GM23338 (cell line): ENCODE measurements around the gene TEX26. TPM values are rescaled to one million over a fixed set of nuclear protein-coding genes. Genes with fewer than 3 reads are reported as not detected.

Experiments used
- ATAC-seq: fragments of 200-7000 bp; cut with Tn5 transposase; 3 replicates; pipeline ENCODE4 v1.9.1; 2020
- DNase-seq: peaks from one replicate; pipeline ENCODE4 v3.0.0-alpha.2; 2015; ENCODE audit warnings: low spot score
- H2AFZ ChIP-seq: fragments of 200-600 bp; sonication (generic); 2 replicates; pipeline ENCODE4 v1.8.0; 2016; ENCODE audit warnings: antibody characterized with exemption, mild to moderate bottlenecking, moderate library complexity
- H3F3A ChIP-seq: fragments of 200-600 bp; sonication (generic); replicated peaks from 2 replicates; pipeline ENCODE4 v1.8.0; 2017; ENCODE audit warnings: antibody characterized with exemption, mixed run types, low read depth
- H3K27ac ChIP-seq: fragments of 200-600 bp; sonication (generic); 2 replicates; pipeline ENCODE4 v1.6.1; 2016; ENCODE audit warnings: low read depth
- H3K27me3 ChIP-seq: fragments of 200-600 bp; sonication (generic); 2 replicates; pipeline ENCODE4 v1.8.0; 2016; ENCODE audit warnings: mild to moderate bottlenecking, mixed run types, moderate library complexity; ENCODE audit not compliant: insufficient read depth
- H3K36me3 ChIP-seq: fragments of 200-600 bp; sonication (generic); 2 replicates; pipeline ENCODE4 v1.8.0; 2016; ENCODE audit warnings: mild to moderate bottlenecking; ENCODE audit not compliant: insufficient read depth
- H3K4me1 ChIP-seq: fragments of 200-600 bp; sonication (generic); 2 replicates; pipeline ENCODE4 v1.8.0; 2016; ENCODE audit warnings: mild to moderate bottlenecking, moderate library complexity; ENCODE audit not compliant: insufficient read depth
- H3K4me2 ChIP-seq: fragments of 200-600 bp; sonication (generic); 2 replicates; pipeline ENCODE4 v1.7.1; 2017; ENCODE audit warnings: mixed run types
- H3K4me3 ChIP-seq: fragments of 200-600 bp; sonication (generic); 2 replicates; pipeline ENCODE4 v1.6.1; 2016; ENCODE audit warnings: mixed run types
- H3K79me2 ChIP-seq: fragments of 200-600 bp; sonication (generic); replicated peaks from 2 replicates; pipeline ENCODE4 v1.8.0; 2017; ENCODE audit warnings: mild to moderate bottlenecking; ENCODE audit not compliant: insufficient read depth
- H3K9me2 ChIP-seq: fragments of 200-600 bp; sonication (generic); 2 replicates; pipeline ENCODE4 v1.8.0; 2017; ENCODE audit not compliant: insufficient read depth
- H4K20me1 ChIP-seq: fragments of 200-600 bp; sonication (generic); replicated peaks from 2 replicates; pipeline ENCODE4 v1.8.0; 2017; ENCODE audit warnings: mild to moderate bottlenecking; ENCODE audit not compliant: insufficient read depth
- H3K27ac Mint-ChIP-seq: 2 replicates; pipeline ENCODE4 v1.8.0; 2020; ENCODE audit warnings: inconsistent platforms, mild to moderate bottlenecking, moderate library complexity, mixed read lengths
- H3K27me3 Mint-ChIP-seq: 3 replicates; pipeline ENCODE4 v1.8.0; 2022; ENCODE audit warnings: low read depth, mild to moderate bottlenecking, moderate library complexity, mixed read lengths, inconsistent platforms; ENCODE audit not compliant: insufficient read depth, poor library complexity
- H3K36me3 Mint-ChIP-seq: 3 replicates; pipeline ENCODE4 v1.8.0; 2021; ENCODE audit warnings: low read depth, mild to moderate bottlenecking, inconsistent platforms, moderate library complexity, mixed read lengths
- H3K4me1 Mint-ChIP-seq: 3 replicates; pipeline ENCODE4 v1.8.0; 2020; ENCODE audit warnings: mild to moderate bottlenecking, inconsistent platforms, mixed read lengths
- H3K4me3 Mint-ChIP-seq: 3 replicates; pipeline ENCODE4 v1.8.0; 2021; ENCODE audit warnings: moderate library complexity, mild to moderate bottlenecking, inconsistent platforms, mixed read lengths
- H3K9me3 Mint-ChIP-seq: 3 replicates; pipeline ENCODE4 v1.8.0; 2020; ENCODE audit warnings: moderate library complexity, mild to moderate bottlenecking, inconsistent platforms, mixed read lengths
- CREB1 ChIP-seq: fragments of 250-450 bp; sonication (Bioruptor Pico); IDR thresholded peaks from 2 replicates; pipeline ENCODE4 v1.5.0; 2020; ENCODE audit warnings: low read depth, mild to moderate bottlenecking, moderate library complexity
- NANOG ChIP-seq: IDR thresholded peaks from 2 replicates; pipeline ENCODE4 v1.6.1; 2016; ENCODE audit warnings: antibody characterized with exemption, borderline replicate concordance
- POLR2AphosphoS5 ChIP-seq: IDR thresholded peaks from 2 replicates; pipeline ENCODE4 v1.6.1; 2016; ENCODE audit warnings: antibody characterized with exemption, low read depth
- STAT1 ChIP-seq: IDR thresholded peaks from one replicate; pipeline ENCODE4 v1.6.1; 2016; ENCODE audit warnings: antibody characterized with exemption; ENCODE audit not compliant: unreplicated experiment
- ZNF114 ChIP-seq: fragments of 250-450 bp; sonication (Bioruptor Pico); IDR thresholded peaks from 2 replicates; pipeline ENCODE4 v1.5.0; 2020; ENCODE audit warnings: mild to moderate bottlenecking, moderate library complexity
- polyA plus RNA-seq: library from polyadenylated mRNA; unstranded; fragments of >200 nt; fragmentation: Nextera tagmentation; extraction: Ambion mirVana; gene quantifications from 2 replicates; pipeline ENCODE4 v1.2.1, GENCODE V29; 2016
- total RNA-seq: library from RNA; depleted of rRNA; stranded (reverse); fragments of >200 nt; shearing (Covaris generic); gene quantifications from 2 replicates; pipeline ENCODE4 v1.2.3, GENCODE V29; 2014
- TF ChIP-seq, protein P1 (sequence below), 2 experiments: fragments of 200-600 bp in 1 of 2; sonication (generic) in 1 of 2; conservative IDR thresholded peaks; 2 replicates each; pipeline versions ENCODE4 v1.5.1 to v1.6.1; 2016 to 2017; ENCODE audit warnings: antibody characterized with exemption in 2 of 2, low read depth in 2 of 2, mild to moderate bottlenecking in 2 of 2, moderate library complexity in 1 of 2
- TF ChIP-seq, protein P2 (sequence below): fragments of 250-450 bp; sonication (Bioruptor Pico); IDR thresholded peaks from 2 replicates; pipeline ENCODE4 v1.5.0; 2020; ENCODE audit warnings: mild to moderate bottlenecking, moderate library complexity

TEX26 gene
- total and polyA plus RNA-seq, 2 experiments from 2014 or later, result not detected

DNA sequence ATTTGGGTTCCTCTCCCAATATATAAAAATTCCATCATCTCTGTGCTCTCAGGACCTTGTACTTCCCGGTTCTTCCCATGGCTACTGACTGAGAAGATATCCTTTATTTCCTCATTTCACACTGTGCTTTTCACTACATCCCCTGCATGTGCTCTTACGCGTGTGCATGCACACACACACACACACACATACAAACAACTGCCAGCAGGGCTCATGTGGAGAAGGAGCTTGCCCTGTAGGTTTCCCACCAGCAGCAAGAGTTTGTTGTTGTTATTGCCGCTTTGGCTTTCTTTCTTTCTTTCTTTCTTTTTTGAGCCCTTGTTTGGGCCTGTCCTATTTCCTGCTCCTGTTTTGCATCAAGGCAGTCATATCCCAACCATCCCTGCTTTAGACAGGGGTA is 43.6 kb downstream of the TEX26 start (continued):
- TF ChIP-seq, protein P1, sequence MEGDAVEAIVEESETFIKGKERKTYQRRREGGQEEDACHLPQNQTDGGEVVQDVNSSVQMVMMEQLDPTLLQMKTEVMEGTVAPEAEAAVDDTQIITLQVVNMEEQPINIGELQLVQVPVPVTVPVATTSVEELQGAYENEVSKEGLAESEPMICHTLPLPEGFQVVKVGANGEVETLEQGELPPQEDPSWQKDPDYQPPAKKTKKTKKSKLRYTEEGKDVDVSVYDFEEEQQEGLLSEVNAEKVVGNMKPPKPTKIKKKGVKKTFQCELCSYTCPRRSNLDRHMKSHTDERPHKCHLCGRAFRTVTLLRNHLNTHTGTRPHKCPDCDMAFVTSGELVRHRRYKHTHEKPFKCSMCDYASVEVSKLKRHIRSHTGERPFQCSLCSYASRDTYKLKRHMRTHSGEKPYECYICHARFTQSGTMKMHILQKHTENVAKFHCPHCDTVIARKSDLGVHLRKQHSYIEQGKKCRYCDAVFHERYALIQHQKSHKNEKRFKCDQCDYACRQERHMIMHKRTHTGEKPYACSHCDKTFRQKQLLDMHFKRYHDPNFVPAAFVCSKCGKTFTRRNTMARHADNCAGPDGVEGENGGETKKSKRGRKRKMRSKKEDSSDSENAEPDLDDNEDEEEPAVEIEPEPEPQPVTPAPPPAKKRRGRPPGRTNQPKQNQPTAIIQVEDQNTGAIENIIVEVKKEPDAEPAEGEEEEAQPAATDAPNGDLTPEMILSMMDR (conservative IDR thresholded peaks at IDR 0.05; ENCODE audit: low read depth in 2 of 2), result no peak
- TF ChIP-seq POLR2AphosphoS5 (no peak), ZNF114 (no peak), STAT1 (no peak)

DNA sequence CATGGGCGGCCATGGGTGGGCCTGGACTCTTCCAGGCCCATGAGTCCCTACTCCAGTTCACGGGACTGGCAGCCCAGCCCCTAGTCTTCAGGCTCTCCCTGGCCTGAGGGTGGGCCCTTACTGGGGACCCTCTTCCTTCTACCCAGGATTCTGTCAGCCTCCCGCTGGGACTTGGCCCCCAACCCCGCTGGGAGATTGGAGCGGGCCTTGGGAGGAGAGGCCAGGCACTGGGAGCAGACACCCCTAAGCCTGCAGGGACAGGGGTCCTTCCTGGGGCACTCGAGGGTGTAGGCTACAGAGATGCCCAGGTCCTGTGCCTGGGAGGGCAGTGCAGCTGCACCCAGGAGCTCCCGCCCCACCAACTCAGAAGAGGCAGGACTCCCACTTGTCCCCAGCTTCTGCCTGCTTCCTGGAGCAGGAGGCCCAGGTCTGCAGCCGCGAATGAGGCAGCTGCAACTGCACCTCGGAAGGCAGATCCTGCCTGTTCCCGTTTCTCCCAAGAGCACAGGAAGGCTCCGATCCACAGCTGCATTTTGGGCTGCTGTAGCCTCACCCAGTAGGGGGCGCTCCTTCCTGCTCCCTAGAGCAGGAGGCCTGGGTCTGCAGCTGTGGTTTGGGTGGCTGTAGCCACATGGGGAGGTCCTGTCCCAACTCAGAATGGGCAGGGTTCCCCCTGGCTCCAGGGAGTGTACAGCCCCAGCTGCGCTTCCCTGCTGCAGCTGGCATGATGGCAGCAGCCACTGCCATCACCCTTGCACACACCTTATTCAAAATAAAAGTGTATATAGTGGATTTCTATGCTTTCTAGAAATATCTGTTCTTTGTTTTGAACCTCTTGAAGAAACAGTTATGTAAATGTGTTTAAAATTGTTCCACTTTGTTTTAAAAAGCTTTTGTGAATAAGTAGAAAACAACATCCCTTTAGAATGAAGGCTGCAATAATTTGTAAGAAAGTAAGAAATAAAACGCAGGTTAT is 46.8 kb downstream of the TEX26 start:
- Histone ChIP-seq H3F3A (no peaks in the 10 kb centered on the region), H3K4me1 (peaks cover 15% of the 10 kb centered on the region; the same call in 1 of the 2 replicates), H3K36me3 (no peaks in the 10 kb centered on the region), H3K79me2 (no peaks in the 10 kb centered on the region), H3K27ac (no peak overlapping the region), H4K20me1 (no peaks in the 10 kb centered on the region), H3K4me2 (no peak overlapping the region), H3K9me2 (no peaks in the 10 kb centered on the region), H3K27me3 (no peaks in the 10 kb centered on the region), H3K4me3 (no peak overlapping the region), H2AFZ (peak overlapping the region; percentile 99)
- ATAC-seq (peak; percentile 96), DNase-seq (peak; percentile 95)
- H3K27me3 Mint-ChIP-seq, result no peaks in the 10 kb centered on the region
- TF ChIP-seq, protein P1 (conservative IDR thresholded peaks at IDR 0.05; ENCODE audit: low read depth in 2 of 2), result peak; percentile 82 to 97
- TF ChIP-seq CREB1 (CRISPR knock-in tag), result no peak
- H3K4me1 Mint-ChIP-seq, result peaks cover 18% of the 10 kb centered on the region
- no peak overlapping the region for H3K27ac Mint-ChIP-seq
- no peak overlapping the region for H3K4me3 Mint-ChIP-seq
- H3K9me3 Mint-ChIP-seq, result no peaks in the 10 kb centered on the region
- H3K36me3 Mint-ChIP-seq, result no peaks in the 10 kb centered on the region

DNA sequence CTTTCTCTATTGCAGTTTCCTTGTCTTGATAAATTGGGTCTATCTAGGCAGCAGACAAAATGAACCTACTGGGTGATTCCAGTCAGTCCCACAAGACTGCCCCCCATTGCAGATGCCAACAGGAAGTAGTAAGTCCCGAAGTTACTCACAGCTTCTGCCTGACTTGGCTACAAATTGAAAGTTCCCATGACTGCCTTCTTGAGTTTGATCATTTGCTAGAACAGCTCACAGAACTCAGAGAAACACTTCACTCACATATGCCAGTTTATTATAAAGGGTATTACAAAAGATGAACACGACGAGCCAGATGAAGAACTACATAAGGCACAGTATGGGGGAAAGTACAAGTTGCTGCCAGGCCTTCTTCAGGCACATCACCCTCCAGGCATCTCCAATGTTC is 50.0 kb downstream of the TEX26 start:
- no peaks in the 10 kb centered on the region for H3K27me3 ChIP-seq
- no peak overlapping the region for H3K27ac Mint-ChIP-seq
- TF ChIP-seq, protein P2, sequence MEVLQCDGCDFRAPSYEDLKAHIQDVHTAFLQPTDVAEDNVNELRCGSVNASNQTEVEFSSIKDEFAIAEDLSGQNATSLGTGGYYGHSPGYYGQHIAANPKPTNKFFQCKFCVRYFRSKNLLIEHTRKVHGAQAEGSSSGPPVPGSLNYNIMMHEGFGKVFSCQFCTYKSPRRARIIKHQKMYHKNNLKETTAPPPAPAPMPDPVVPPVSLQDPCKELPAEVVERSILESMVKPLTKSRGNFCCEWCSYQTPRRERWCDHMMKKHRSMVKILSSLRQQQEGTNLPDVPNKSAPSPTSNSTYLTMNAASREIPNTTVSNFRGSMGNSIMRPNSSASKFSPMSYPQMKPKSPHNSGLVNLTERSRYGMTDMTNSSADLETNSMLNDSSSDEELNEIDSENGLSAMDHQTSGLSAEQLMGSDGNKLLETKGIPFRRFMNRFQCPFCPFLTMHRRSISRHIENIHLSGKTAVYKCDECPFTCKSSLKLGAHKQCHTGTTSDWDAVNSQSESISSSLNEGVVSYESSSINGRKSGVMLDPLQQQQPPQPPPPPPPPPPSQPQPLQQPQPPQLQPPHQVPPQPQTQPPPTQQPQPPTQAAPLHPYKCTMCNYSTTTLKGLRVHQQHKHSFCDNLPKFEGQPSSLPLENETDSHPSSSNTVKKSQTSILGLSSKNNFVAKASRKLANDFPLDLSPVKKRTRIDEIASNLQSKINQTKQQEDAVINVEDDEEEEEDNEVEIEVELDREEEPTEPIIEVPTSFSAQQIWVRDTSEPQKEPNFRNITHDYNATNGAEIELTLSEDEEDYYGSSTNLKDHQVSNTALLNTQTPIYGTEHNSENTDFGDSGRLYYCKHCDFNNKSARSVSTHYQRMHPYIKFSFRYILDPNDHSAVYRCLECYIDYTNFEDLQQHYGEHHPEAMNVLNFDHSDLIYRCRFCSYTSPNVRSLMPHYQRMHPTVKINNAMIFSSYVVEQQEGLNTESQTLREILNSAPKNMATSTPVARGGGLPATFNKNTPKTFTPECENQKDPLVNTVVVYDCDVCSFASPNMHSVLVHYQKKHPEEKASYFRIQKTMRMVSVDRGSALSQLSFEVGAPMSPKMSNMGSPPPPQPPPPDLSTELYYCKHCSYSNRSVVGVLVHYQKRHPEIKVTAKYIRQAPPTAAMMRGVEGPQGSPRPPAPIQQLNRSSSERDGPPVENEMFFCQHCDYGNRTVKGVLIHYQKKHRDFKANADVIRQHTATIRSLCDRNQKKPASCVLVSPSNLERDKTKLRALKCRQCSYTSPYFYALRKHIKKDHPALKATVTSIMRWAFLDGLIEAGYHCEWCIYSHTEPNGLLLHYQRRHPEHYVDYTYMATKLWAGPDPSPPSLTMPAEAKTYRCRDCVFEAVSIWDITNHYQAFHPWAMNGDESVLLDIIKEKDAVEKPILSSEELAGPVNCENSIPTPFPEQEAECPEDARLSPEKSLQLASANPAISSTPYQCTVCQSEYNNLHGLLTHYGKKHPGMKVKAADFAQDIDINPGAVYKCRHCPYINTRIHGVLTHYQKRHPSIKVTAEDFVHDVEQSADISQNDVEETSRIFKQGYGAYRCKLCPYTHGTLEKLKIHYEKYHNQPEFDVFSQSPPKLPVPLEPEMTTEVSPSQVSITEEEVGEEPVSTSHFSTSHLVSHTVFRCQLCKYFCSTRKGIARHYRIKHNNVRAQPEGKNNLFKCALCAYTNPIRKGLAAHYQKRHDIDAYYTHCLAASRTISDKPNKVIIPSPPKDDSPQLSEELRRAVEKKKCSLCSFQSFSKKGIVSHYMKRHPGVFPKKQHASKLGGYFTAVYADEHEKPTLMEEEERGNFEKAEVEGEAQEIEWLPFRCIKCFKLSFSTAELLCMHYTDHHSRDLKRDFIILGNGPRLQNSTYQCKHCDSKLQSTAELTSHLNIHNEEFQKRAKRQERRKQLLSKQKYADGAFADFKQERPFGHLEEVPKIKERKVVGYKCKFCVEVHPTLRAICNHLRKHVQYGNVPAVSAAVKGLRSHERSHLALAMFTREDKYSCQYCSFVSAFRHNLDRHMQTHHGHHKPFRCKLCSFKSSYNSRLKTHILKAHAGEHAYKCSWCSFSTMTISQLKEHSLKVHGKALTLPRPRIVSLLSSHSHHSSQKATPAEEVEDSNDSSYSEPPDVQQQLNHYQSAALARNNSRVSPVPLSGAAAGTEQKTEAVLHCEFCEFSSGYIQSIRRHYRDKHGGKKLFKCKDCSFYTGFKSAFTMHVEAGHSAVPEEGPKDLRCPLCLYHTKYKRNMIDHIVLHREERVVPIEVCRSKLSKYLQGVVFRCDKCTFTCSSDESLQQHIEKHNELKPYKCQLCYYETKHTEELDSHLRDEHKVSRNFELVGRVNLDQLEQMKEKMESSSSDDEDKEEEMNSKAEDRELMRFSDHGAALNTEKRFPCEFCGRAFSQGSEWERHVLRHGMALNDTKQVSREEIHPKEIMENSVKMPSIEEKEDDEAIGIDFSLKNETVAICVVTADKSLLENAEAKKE, result no peak
- TF ChIP-seq NANOG, result no peak

More for the DNA sequence above, 50.0 kb downstream of the TEX26 start:
- H3K4me1 ChIP-seq, result peaks cover 17% of the 10 kb centered on the region; the same call in 1 of the 2 replicates
- H3K27ac ChIP-seq, result no peak overlapping the region
- H3K79me2 ChIP-seq, result no peaks in the 10 kb centered on the region
- H3K36me3 ChIP-seq, result no peaks in the 10 kb centered on the region
- Mint-ChIP-seq H3K4me3 (no peak overlapping the region), H3K27me3 (no peaks in the 10 kb centered on the region), H3K9me3 (no peaks in the 10 kb centered on the region), H3K36me3 (no peaks in the 10 kb centered on the region), H3K4me1 (peaks cover 16% of the 10 kb centered on the region)
- no peak overlapping the region for H2AFZ ChIP-seq
- ATAC-seq, result no peak
- H3K4me3 ChIP-seq, result no peak overlapping the region
- no peaks in the 10 kb centered on the region for H3F3A ChIP-seq
- no peaks in the 10 kb centered on the region for H3K9me2 ChIP-seq
- DNase-seq, result no peak
- H3K4me2 ChIP-seq, result no peak overlapping the region
- no peaks in the 10 kb centered on the region for H4K20me1 ChIP-seq
